ENCODE results near the gene CFAP251. TPM values are rescaled to one million over a fixed set of nuclear protein-coding genes. Genes with fewer than 3 reads are reported as not detected.

Gene CFAP251
- total and polyA plus RNA-seq, 2 of the 13 experiments (the other 11 are each of a cell fraction or from before 2014, with no cell fraction given): 0.30 to 0.42 TPM

GRCh38 chr12:121925358-121925695 lies 6.9 kb downstream of the CFAP251 start:
- POLR2A ChIA-PET: interaction anchor here (0.9 to 1.0 kb wide), 2 partner anchors 123 to 128 kb away, joined by 3 to 5 read pairs; no protein-coding TSS in a partner anchor
- no peak for ATAC-seq
- no peak for TF ChIP-seq ZNF124 (CRISPR knock-in tag; IDR thresholded peaks at IDR 0.05)
- TF ChIP-seq ARID4A (CRISPR knock-in tag; IDR thresholded peaks at IDR 0.05; ENCODE audit: borderline replicate concordance): no peak
- TF ChIP-seq TBX3 (IDR thresholded peaks at IDR 0.05; ENCODE audit: borderline replicate concordance): no peak
- TF ChIP-seq SOX5 (CRISPR knock-in tag; IDR thresholded peaks at IDR 0.05; ENCODE audit: borderline replicate concordance): no peak
- no peak for TF ChIP-seq AHDC1 (CRISPR knock-in tag; IDR thresholded peaks at IDR 0.05; ENCODE audit: borderline replicate concordance)
- no peak for TF ChIP-seq ZNF513 (CRISPR knock-in tag; conservative IDR thresholded peaks at IDR 0.05)
- TF ChIP-seq ZBTB2 (CRISPR knock-in tag; IDR thresholded peaks at IDR 0.05; ENCODE audit: low read depth): no peak
- TF ChIP-seq PBX2 (CRISPR knock-in tag; IDR thresholded peaks at IDR 0.05): no peak
- no peak for TF ChIP-seq SUZ12 (IDR thresholded peaks at IDR 0.05; ENCODE audit: low read depth, low read length)
- TF ChIP-seq NFYC (CRISPR knock-in tag; IDR thresholded peaks at IDR 0.05): no peak

More at GRCh38 chr12:121925358-121925695, 6.9 kb downstream of the CFAP251 start:
- H3K27ac ChIP-seq (ENCODE audit: extremely low read length, insufficient read depth, low read length): no peak overlapping the region
- H3K4me2 ChIP-seq (ENCODE audit: low read depth, low read length): no peak overlapping the region
- no peaks in the 10 kb centered on the region for H3K79me2 ChIP-seq (ENCODE audit: insufficient read depth, low read length)
- no TSS peak for BruUV-seq (replicated peaks)
- no peak overlapping the region for H2AFZ ChIP-seq (ENCODE audit: low read length)
- no peaks in the 10 kb centered on the region for H4K20me1 ChIP-seq (ENCODE audit: insufficient read depth, low read length)
- H3K9me3 ChIP-seq (ENCODE audit: low read length): no peaks in the 10 kb centered on the region
- no peak for DNase-seq (ENCODE audit: low spot score)
- in situ Hi-C loops (cut with HindIII; ENCODE audit: extremely low pct_ligation_motif_present, low pct_unique_long_range_greater_than_20kb): no loop called here
- H3K27me3 ChIP-seq (ENCODE audit: control insufficient read depth in 1 of 2, insufficient read depth in 2 of 2, low read length in 2 of 2): no peaks in the 10 kb centered on the region
- no peak overlapping the region for H3K9ac ChIP-seq (ENCODE audit: insufficient read depth, low read depth, low read length)
- intact Hi-C loops (cut with micrococcal nuclease; ENCODE audit: unreplicated experiment): no loop called here
- FAIRE-seq: no peak
- CTCF ChIA-PET (ENCODE audit: low intra/inter-chr PET ratio, low total read pairs): no interaction called here
- peaks cover 36% of the 10 kb centered on the region for H3K4me1 ChIP-seq (ENCODE audit: insufficient read depth, low read length)
- no peak overlapping the region for H3K4me3 ChIP-seq (replicated peaks in 1 of 3; ENCODE audit: insufficient read depth in 1 of 3, low read depth in 2 of 3, low read length in 3 of 3)
- WGBS (ENCODE audit: low lambda C conversion rate): 87% methylated on average over 7 of the region's 7 CpGs
- no peaks in the 10 kb centered on the region for H3K36me3 ChIP-seq (replicated peaks in 1 of 2; ENCODE audit: control insufficient read depth in 1 of 2, insufficient read depth in 2 of 2, low read length in 2 of 2)
